ENCODE measurements around the gene UNCX.

DNA sequence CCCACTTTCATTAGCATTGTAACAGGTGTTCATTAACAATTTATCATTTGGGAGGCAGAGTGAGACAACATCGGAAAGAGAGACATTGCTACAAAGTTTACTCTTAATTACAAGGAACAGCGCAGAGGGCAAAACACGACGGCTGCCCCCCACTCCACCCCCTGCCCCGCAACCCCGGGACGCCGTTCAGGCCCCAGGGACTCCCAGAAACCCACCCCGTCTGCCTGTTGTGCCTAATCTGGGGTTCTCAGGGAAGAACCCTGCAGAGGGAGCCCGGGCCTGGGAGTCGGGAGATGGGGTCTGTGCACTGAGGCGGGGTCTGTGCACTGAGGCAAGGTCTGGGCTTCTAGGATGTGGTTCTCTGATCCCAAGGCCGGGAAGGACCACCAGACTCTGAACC, 25.2 kb downstream of the UNCX start:
- TF ChIP-seq CTCF (IDR thresholded peaks at IDR 0.05) (no peak), POLR2A (IDR thresholded peaks at IDR 0.05) (no peak), EP300 (IDR thresholded peaks at IDR 0.05) (no peak)

Measured in stomach (tissue), 4 donors.